Sigmoid colon (tissue), 4 donors: ENCODE data around the gene PAX3.

Experiments
- EP300 ChIP-seq, 4 donors: sonication (generic); formaldehyde crosslinking; IDR thresholded peaks; one replicate each; pipeline ENCODE4 v1.6.1; 2017; ENCODE audit warnings: antibody characterized with exemption in 4 of 4
- POLR2A ChIP-seq, 2 donors: fragments of 450-650 bp; IDR thresholded peaks; one replicate each; pipeline ENCODE4 v1.6.1; 2016; ENCODE audit warnings: antibody characterized with exemption in 2 of 2, mild to moderate bottlenecking in 2 of 2, moderate library complexity in 2 of 2
- POLR2AphosphoS5 ChIP-seq, 4 donors: sonication (generic); formaldehyde crosslinking; IDR thresholded peaks; one replicate each; pipeline ENCODE4 v1.6.1; 2017; ENCODE audit warnings: antibody characterized with exemption in 4 of 4
- TF ChIP-seq, protein P1 (sequence below), 4 experiments: fragments of 450-650 bp in 3 of 4; fragments of 200-600 bp in 1 of 4; IDR thresholded peaks; one replicate each; pipeline ENCODE4 v1.5.1; 2016 to 2019; ENCODE audit warnings: antibody characterized with exemption in 4 of 4, mild to moderate bottlenecking in 3 of 4, moderate library complexity in 2 of 4

DNA sequence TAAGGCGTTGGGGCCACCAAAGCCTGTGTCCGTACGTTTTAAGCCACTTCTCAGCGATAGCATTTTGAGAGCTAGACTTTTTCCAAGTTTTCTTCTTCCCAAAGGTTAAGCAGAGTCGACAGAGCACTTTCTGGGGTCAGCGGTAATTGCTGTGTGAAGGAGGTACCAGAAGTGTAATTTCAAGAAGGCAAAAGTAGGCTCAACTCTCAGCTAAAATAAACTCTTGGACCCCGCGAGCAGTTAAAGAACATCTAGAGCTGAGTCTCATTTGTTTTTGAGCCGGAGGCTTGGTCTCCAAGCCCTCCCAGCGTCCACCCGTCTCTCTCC is 1.9 kb upstream of the PAX3 start:
- no peak for TF ChIP-seq POLR2A (IDR thresholded peaks at IDR 0.05)
- TF ChIP-seq, protein P1, sequence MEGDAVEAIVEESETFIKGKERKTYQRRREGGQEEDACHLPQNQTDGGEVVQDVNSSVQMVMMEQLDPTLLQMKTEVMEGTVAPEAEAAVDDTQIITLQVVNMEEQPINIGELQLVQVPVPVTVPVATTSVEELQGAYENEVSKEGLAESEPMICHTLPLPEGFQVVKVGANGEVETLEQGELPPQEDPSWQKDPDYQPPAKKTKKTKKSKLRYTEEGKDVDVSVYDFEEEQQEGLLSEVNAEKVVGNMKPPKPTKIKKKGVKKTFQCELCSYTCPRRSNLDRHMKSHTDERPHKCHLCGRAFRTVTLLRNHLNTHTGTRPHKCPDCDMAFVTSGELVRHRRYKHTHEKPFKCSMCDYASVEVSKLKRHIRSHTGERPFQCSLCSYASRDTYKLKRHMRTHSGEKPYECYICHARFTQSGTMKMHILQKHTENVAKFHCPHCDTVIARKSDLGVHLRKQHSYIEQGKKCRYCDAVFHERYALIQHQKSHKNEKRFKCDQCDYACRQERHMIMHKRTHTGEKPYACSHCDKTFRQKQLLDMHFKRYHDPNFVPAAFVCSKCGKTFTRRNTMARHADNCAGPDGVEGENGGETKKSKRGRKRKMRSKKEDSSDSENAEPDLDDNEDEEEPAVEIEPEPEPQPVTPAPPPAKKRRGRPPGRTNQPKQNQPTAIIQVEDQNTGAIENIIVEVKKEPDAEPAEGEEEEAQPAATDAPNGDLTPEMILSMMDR (IDR thresholded peaks at IDR 0.05): no peak
- no peak for TF ChIP-seq POLR2AphosphoS5 (IDR thresholded peaks at IDR 0.05)
- no peak for TF ChIP-seq EP300 (IDR thresholded peaks at IDR 0.05)
